CD14-positive monocyte (primary cell): ENCODE measurements around the gene INPP5A. TPM values are rescaled to one million over a fixed set of nuclear protein-coding genes. Genes with fewer than 3 reads are reported as not detected.

Experiments
- DNase-seq, 3 donors: peaks; one replicate each; pipeline ENCODE4 v3.0.0-alpha.2; 2011 to 2022
- H2AFZ ChIP-seq: 2 replicates; pipeline ENCODE4 v1.6.0; 2012; ENCODE audit warnings: mild to moderate bottlenecking, low read depth, low read length, inconsistent platforms; ENCODE audit not compliant: insufficient read depth, poor library complexity, severe bottlenecking
- H3K27ac ChIP-seq, 2 donors: 1 replicate in 1 of 2; 2 replicates in 1 of 2; pipeline ENCODE4 v1.5.1; 2012 to 2013; ENCODE audit warnings: low read length in 2 of 2, control low read depth in 1 of 2, inconsistent platforms in 1 of 2, low read depth in 1 of 2, mild to moderate bottlenecking in 1 of 2
- H3K27me3 ChIP-seq, 2 donors: one replicate each; pipeline versions ENCODE4 v1.6.0 to v1.6.1; 2011 to 2013; ENCODE audit warnings: low read length in 2 of 2; ENCODE audit not compliant: control insufficient read depth in 2 of 2, insufficient read depth in 2 of 2
- H3K36me3 ChIP-seq, 2 donors: replicated peaks in 1 of 2; 1 replicate in 1 of 2; 2 replicates in 1 of 2; pipeline versions ENCODE4 v1.5.1 to v1.6.1; 2012 to 2013; ENCODE audit warnings: low read length in 2 of 2, control low read depth in 1 of 2, inconsistent platforms in 1 of 2, mild to moderate bottlenecking in 1 of 2; ENCODE audit not compliant: insufficient read depth in 2 of 2, control insufficient read depth in 1 of 2
- H3K4me1 ChIP-seq, 2 donors: 1 replicate in 1 of 2; 2 replicates in 1 of 2; pipeline versions ENCODE4 v1.5.1 to v1.6.1; 2012 to 2013; ENCODE audit warnings: low read length in 2 of 2, control low read depth in 1 of 2, inconsistent platforms in 1 of 2, mild to moderate bottlenecking in 1 of 2, moderate library complexity in 1 of 2; ENCODE audit not compliant: insufficient read depth in 2 of 2, control insufficient read depth in 1 of 2
- H3K4me2 ChIP-seq: replicated peaks from 2 replicates; pipeline ENCODE3; 2012; ENCODE audit warnings: low read length, moderate library complexity, mild to moderate bottlenecking; ENCODE audit not compliant: poor library complexity, severe bottlenecking; ENCODE audit errors: extremely low read depth
- H3K4me3 ChIP-seq, 3 experiments: fragments of 200-600 bp in 1 of 3; sonication (generic) in 1 of 3; replicated peaks in 1 of 3; 1 replicate in 2 of 3; 2 replicates in 1 of 3; pipeline ENCODE4 v1.5.1; 2011 to 2013; ENCODE audit warnings: low read length in 3 of 3, mild to moderate bottlenecking in 3 of 3, control low read depth in 2 of 3, low read depth in 2 of 3, inconsistent platforms in 1 of 3, moderate library complexity in 1 of 3
- H3K79me2 ChIP-seq: 2 replicates; pipeline ENCODE4 v1.6.0; 2012; ENCODE audit warnings: mild to moderate bottlenecking, control low read depth, inconsistent platforms, low read length, moderate library complexity; ENCODE audit not compliant: insufficient read depth
- H3K9ac ChIP-seq: 2 replicates; pipeline ENCODE4 v1.6.0; 2017; ENCODE audit warnings: low read length, mild to moderate bottlenecking; ENCODE audit not compliant: insufficient read depth, poor library complexity, severe bottlenecking
- H3K9me3 ChIP-seq, 2 donors: replicated peaks in 1 of 2; 1 replicate in 1 of 2; 2 replicates in 1 of 2; pipeline versions ENCODE4 v1.5.1 to v1.6.1; 2012 to 2013; ENCODE audit warnings: low read length in 2 of 2, control low read depth in 1 of 2; ENCODE audit not compliant: control insufficient read depth in 1 of 2, insufficient read depth in 1 of 2
- H4K20me1 ChIP-seq: 2 replicates; pipeline ENCODE4 v1.6.0; 2012; ENCODE audit warnings: mild to moderate bottlenecking, low read length, control low read depth, moderate library complexity; ENCODE audit not compliant: insufficient read depth
- H3K27ac Mint-ChIP-seq, 7 donors: one replicate each; pipeline ENCODE4 v1.8.0; 2020; ENCODE audit warnings: mild to moderate bottlenecking in 7 of 7, mixed read lengths in 7 of 7, moderate library complexity in 6 of 7, inconsistent platforms in 2 of 7
- H3K27me3 Mint-ChIP-seq, 3 donors: one replicate each; pipeline ENCODE4 v1.8.0; 2021 to 2022; ENCODE audit warnings: low read depth in 3 of 3, mild to moderate bottlenecking in 3 of 3, mixed read lengths in 3 of 3, moderate library complexity in 3 of 3, inconsistent platforms in 1 of 3
- H3K36me3 Mint-ChIP-seq, 2 donors: one replicate each; pipeline ENCODE4 v1.8.0; 2020; ENCODE audit warnings: mixed read lengths in 2 of 2, inconsistent platforms in 1 of 2, mild to moderate bottlenecking in 1 of 2
- H3K4me1 Mint-ChIP-seq: one replicate; pipeline ENCODE4 v1.8.0; 2020; ENCODE audit warnings: mild to moderate bottlenecking, mixed read lengths
- H3K4me3 Mint-ChIP-seq, 2 donors: one replicate each; pipeline ENCODE4 v1.8.0; 2020; ENCODE audit warnings: mild to moderate bottlenecking in 2 of 2, mixed read lengths in 2 of 2, moderate library complexity in 1 of 2
- H3K9me3 Mint-ChIP-seq, 7 donors: one replicate each; pipeline ENCODE4 v1.8.0; 2020 to 2022; ENCODE audit warnings: mixed read lengths in 7 of 7, mild to moderate bottlenecking in 6 of 7, moderate library complexity in 6 of 7, inconsistent platforms in 2 of 7
- WGBS: methylation state at CpG from one replicate; pipeline ENCODE4 v1.1.5; 2013; ENCODE audit warnings: missing lambda C conversion rate; ENCODE audit not compliant: insufficient coverage; 5-methylcytosine and 5-hydroxymethylcytosine counted together
- intact Hi-C, 2 donors: fragments of 100-400 bp; cut with micrococcal nuclease; formaldehyde crosslinking; loops; one replicate each; pipeline versions ENCODE4 v1.15.0 to v1.15.1; 2023
- polyA plus RNA-seq, 3 donors: library from polyadenylated mRNA; depleted of rRNA in 1 of 3; unstranded in 2 of 3; stranded (reverse) in 1 of 3; fragments of 300-500 nt in 2 of 3; fragments of >200 nt in 1 of 3; fragmentation: Illumina TruSeq in 2 of 3; gene quantifications; 1 replicate in 2 of 3; 2 replicates in 1 of 3; pipeline ENCODE4 v1.2.3, GENCODE V29; 2012 to 2021
- TF ChIP-seq, protein P1 (sequence below): fragments of 200-600 bp; IDR thresholded peaks from one replicate; pipeline ENCODE4 v1.8.0; 2022; ENCODE audit warnings: antibody characterized with exemption, mild to moderate bottlenecking

INPP5A gene
- polyA plus RNA-seq, 3 donors = 0.87 to 17.2 (median 2.9) TPM

DNA sequence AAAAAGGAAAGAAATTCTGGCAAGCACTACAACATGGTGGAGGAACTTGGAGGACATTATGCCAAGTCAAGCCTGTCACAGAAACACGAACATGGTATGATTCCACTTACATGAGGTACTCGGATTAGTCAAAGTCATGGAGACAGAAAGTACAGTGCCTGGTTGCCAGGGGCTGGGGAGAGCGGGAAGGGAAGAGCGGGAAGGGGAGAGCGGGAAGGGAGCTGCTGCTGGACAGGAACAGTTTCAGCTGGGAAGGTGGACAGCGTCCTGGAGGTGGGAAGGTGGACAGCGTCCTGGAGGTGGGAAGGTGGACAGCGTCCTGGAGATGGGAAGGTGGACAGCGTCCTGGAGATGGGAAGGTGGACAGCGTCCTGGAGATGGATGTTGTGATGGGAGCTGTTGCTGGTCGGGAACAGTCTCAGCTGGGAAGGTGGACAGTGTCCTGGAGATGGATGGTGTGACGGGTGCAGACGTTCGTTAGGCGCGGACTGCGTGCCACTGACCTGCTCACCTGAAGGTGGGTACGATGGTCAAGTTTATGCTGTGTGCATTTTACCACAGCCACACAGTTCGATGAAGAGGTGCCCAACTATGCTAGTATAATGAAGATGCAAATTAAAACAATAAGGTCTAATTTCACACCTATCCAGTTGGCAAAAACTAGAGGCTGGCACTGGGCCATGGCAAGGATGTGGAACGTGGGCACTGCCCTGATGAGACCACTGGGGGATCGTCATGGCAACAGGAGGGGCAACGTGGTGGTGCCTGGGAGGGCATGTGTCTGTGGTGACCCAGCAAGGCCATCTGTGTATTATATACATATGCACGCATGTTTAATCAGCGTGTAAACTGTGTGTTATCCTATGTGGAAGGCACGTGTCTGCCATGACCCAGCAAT lies 144.5 kb downstream of the INPP5A start:
- Histone ChIP-seq H3K9me3 (no peaks in the 10 kb centered on the region), H3K4me2 (no peak overlapping the region), H3K4me1 (no peaks in the 10 kb centered on the region), H3K36me3 (peaks cover 0 to 8% of the 10 kb centered on the region in 2 donors), H2AFZ (no peak overlapping the region), H3K27me3 (no peaks in the 10 kb centered on the region), H3K79me2 (no peaks in the 10 kb centered on the region), H3K9ac (no peak overlapping the region), H4K20me1 (peaks cover 31% of the 10 kb centered on the region), H3K27ac (no peak overlapping the region), H3K4me3 (no peak overlapping the region)
- H3K27me3 Mint-ChIP-seq = peaks cover 0 to 2% (median 1%) of the 10 kb centered on the region in 3 donors
- peaks cover 10 to 34% of the 10 kb centered on the region in 2 donors for H3K36me3 Mint-ChIP-seq
- no peak overlapping the region for H3K4me3 Mint-ChIP-seq
- H3K27ac Mint-ChIP-seq = no peak overlapping the region
- intact Hi-C loops = no loop called here
- 99% methylated on average over 18 of the region's 25 CpGs for WGBS
- TF ChIP-seq, protein P1, sequence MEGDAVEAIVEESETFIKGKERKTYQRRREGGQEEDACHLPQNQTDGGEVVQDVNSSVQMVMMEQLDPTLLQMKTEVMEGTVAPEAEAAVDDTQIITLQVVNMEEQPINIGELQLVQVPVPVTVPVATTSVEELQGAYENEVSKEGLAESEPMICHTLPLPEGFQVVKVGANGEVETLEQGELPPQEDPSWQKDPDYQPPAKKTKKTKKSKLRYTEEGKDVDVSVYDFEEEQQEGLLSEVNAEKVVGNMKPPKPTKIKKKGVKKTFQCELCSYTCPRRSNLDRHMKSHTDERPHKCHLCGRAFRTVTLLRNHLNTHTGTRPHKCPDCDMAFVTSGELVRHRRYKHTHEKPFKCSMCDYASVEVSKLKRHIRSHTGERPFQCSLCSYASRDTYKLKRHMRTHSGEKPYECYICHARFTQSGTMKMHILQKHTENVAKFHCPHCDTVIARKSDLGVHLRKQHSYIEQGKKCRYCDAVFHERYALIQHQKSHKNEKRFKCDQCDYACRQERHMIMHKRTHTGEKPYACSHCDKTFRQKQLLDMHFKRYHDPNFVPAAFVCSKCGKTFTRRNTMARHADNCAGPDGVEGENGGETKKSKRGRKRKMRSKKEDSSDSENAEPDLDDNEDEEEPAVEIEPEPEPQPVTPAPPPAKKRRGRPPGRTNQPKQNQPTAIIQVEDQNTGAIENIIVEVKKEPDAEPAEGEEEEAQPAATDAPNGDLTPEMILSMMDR = no peak
- H3K9me3 Mint-ChIP-seq = peaks cover 0 to 3% (median 1%) of the 10 kb centered on the region in 7 donors
- DNase-seq = no peak
- H3K4me1 Mint-ChIP-seq = peaks cover 10% of the 10 kb centered on the region

DNA sequence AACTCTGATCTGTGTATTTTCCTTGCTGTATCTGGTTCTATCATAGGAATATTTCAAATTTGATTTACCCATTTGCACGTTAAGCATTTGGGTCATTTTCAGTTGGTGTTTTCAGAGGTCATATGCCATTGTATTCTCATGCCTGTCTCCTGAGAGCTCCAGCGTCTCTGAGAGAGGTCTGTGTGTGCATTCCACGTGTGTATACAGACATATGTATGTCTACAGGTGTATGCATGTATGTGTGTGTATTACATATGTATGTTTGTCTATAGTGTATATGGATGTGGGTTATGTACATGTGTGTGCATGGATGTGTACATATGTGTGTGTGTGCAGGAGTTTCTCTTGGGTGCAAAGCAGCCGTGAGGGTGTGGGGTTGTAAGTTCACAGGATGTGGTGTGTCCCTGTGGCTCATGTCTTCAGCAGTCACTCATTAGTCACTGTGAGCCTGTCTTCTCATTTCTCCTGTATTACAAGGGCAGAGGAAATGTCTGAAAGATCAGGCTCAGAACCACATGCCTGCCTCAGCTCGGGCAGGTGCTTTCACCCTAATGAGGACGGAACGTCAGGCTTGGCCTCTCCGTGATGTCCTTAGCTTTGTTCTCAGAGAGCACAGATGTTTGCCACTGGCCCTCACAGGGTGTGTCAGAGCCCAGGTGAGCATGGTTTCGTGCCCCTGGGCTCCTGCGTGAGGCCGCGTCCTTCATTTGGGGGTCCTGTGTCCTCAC lies 146.7 kb downstream of the INPP5A start:
- Histone ChIP-seq H3K27me3 (no peaks in the 10 kb centered on the region), H3K9me3 (peaks cover 11 to 16% of the 10 kb centered on the region in 2 donors), H3K4me1 (no peaks in the 10 kb centered on the region), H2AFZ (no peak overlapping the region), H3K4me2 (no peak overlapping the region), H3K27ac (no peak overlapping the region), H3K4me3 (no peak overlapping the region), H3K79me2 (no peaks in the 10 kb centered on the region), H3K9ac (no peak overlapping the region), H4K20me1 (peaks cover 35% of the 10 kb centered on the region), H3K36me3 (peaks cover 0 to 24% of the 10 kb centered on the region in 2 donors)
- Mint-ChIP-seq H3K4me3 (no peak overlapping the region), H3K36me3 (peaks cover 16 to 40% of the 10 kb centered on the region in 2 donors), H3K4me1 (peaks cover 10% of the 10 kb centered on the region), H3K27me3 (peaks cover 0 to 3% (median 0%) of the 10 kb centered on the region in 3 donors), H3K9me3 (peaks cover 0 to 12% (median 7%) of the 10 kb centered on the region in 7 donors), H3K27ac (peak overlapping the region in 1 of 7 donors; percentile 46)
- TF ChIP-seq, protein P1 = no peak
- 62% methylated on average over 9 of the region's 12 CpGs for WGBS
- intact Hi-C loops = no loop called here
- peak in 1 of 3 donors; percentile 29 for DNase-seq
